ENCODE measurements around the gene UQCC5.

The UQCC5 gene

DNA sequence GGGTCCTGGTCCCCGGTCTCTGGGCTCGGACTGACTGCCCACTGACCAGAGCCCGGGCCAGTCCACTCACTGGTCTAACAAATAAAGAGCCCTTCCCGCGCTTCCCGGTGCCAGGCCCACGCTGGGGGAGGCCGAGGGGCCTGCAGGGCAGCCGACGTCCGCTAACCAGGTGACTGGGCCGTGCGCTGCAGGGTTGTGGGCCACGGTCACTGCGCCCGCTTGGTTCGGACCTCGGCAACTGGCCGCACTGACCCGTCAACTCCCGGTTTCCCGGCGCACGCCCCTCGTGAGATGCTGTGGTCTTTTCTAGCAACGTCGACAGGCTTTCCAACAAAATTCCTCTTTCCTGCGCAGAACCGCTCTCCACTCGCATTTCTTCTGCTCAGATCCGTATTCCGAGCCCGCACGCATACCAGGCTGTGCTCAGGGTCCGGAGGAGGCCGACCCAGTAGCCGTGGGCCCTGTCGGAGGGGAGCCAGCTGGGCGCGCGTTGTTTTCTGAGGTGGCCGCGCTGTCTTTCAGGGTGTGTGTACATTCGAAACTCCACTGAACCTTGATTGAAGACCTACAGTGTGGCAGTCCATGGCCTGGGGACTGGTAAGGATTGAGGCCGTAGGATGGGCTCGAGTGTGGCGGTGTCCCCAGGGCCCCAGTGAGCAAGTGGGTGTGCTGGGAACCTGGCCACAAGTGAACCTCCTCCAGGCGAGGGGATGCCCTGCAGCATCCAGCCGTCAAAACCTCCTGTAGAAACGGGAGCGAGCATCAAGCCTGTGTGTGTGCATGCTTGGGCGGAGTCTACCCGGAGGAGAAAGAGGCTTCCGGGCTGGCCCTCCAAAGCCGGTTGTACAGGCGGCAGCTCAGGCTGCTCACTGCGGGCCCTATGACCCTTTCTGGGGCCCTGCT, 1.9 kb upstream of the UQCC5 start:
- no peak for DNase-seq (ENCODE audit: low read depth)

DNA sequence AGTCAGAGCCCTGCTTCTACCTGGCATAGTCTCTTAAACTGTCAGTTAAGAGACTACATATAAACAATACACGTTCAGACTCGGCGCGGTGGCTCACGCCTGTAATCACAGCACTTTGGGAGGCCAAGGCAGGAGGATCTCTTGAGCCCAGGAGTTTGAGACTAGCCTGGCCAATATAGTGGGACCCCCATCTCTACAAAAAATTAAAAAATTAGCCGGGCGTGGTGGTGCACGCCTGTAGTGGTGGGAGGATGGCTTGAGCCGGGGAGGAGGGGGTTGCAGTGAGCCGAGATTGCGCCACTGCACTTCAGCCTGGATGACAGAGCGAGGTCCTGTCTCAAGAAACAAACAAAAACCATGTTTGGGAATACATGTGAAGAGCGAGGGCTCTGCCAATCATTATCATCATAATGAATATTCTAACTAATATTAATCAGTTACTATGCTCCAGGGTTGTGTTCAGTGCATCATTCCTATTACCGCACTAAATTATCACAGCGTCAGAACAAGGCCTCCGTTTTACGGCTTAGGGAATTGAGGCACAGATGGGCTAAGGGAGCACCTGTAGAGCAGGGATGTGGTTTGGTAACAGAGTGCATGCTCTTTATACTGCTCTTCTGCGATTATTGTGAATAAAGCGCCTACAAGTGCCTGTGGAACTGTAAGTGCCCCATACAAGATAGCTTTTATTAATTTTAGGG, 844 bp upstream of the UQCC5 start:
- DNase-seq (ENCODE audit: low read depth): no peak

DNA sequence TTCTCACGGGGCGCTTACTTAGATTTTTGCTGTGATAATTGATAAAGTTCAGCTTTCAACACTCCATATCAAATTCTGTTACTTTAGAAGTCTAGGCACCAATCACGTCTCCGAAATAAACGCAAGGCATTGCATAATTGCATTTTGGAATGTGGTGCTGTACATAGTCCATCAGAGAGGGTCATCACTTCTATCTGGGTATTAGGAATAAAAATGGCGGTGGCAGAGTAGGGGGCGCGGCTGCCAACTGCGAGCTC, 365 bp upstream of the UQCC5 start:
- DNase-seq (ENCODE audit: low read depth): no peak

DNA sequence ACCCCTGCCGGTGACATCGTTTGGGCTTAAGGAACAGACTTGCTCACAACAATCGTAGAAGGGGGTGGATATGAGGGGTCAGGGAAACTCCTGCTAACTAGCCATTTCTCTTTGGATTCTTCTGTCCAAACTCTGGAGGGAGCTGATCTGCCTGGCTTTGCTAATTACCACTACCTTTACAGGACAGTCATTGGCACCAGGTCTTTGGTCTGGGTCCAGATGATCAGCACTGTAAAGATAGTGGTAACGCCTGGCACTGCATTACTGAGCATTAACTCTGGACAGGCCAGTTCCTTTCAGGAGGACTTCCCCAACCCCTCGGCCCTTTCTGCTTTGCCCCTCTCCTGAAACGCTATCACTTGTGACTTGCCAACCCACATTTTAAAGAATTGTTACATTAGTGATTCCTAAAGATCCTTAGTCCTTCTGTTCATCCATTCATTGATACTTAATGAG, 788 bp downstream of the UQCC5 start:
- DNase-seq (ENCODE audit: low read depth): no peak

DNA sequence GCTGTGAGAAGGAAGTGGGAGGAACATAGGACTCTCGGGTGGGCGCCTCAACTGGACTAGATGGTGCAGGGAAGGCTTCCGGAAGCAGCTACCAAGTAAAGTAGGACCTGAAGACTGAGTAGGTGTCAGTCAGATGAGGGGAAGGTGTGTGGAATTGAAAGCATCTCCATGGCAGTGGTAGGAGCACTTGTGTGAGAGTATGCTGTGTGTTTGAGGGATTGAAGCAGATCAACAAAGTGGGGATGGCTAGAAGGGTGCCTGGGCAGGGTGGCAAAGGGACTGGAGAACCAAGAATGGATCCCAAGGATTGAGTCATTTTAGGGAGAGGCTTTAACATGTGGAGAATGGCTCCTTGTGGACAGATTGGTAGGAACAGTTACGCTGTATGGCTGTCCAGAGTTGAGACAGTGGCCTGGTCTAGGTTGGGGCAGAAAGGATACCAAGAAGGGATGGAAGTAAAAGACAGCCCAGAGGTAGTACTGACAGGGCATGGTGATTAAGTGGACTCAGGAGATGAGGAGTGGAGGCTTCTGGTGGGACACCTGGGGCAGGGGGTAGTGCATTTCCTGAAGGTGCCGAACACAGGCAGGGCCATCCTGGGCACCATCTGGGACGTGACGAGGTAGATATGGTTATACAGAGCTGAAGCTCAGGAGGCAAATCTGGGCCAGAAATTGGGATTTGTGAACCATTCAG, 1.5 kb downstream of the UQCC5 start:
- DNase-seq (ENCODE audit: low read depth): no peak

DNA sequence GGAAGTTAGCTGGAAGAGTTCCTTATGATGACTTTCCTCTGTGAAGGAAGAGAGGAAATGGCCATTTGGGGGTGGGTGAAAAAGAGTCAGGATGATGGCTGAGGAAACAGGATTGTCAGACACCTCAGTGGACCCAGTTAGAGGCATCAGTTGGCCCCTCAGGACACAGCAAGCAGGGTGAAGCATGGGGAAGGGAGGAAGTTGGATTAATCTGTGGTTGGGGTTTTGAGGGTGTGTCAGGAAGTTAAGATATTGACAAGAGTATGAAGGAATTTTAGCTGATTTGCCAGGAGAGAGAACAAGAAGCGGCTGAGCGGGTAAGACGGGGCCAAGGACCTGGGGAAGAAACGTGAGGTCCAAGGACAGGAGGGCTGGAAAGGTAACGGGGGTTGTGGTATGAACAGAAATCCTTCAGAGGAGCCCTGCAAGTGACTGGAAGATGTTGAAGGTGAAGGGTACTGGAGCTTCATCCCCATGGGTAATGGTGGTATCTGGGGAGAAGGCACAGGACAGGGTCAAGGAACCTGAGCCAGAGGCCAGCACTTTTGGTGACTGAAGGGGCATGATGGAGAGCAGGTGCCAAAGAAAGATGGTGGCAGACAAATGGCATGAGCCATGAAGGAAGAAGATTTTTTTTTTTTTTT, 2.7 kb downstream of the UQCC5 start:
- DNase-seq (ENCODE audit: low read depth): no peak

DNA sequence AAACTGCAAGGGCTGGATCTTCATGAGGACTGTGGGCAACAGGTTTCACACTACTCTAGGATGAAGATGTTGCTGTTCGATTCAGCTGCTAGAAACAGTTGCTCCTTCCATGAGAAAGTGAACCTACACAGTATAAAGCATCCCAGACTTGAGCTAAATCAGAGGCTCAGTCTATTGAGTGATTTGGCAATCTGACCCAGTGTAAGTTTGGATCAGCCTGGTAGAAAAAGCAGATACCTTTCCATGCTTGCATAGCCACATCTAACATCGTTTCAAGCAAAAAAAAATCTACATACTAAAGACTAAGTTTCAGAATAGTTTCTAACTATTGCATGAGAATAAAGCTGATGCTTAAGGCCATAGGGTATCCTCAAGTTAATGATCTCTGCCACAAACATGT, 4.6 kb downstream of the UQCC5 start:
- no peak for DNase-seq (ENCODE audit: low read depth)

DNA sequence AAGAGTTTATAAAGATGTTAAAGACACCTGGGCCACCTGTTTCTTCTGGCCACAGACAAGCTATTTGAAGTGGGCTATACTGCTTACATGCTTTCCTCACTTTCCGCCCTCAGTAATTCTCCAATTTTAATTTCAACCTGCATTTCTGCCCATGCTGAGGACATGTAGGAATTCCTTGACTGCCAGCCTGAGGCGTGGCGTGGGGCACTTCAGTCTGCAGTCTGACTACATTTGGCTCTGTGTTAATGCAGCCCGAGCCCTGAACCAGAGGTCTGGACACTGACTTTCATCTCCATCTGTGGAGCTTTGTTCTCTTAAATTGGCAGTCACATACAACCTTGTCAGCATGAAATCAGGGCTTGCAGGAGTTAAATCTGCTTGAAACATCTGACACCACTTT, 8.5 kb downstream of the UQCC5 start:
- DNase-seq (ENCODE audit: low read depth): no peak

DNA sequence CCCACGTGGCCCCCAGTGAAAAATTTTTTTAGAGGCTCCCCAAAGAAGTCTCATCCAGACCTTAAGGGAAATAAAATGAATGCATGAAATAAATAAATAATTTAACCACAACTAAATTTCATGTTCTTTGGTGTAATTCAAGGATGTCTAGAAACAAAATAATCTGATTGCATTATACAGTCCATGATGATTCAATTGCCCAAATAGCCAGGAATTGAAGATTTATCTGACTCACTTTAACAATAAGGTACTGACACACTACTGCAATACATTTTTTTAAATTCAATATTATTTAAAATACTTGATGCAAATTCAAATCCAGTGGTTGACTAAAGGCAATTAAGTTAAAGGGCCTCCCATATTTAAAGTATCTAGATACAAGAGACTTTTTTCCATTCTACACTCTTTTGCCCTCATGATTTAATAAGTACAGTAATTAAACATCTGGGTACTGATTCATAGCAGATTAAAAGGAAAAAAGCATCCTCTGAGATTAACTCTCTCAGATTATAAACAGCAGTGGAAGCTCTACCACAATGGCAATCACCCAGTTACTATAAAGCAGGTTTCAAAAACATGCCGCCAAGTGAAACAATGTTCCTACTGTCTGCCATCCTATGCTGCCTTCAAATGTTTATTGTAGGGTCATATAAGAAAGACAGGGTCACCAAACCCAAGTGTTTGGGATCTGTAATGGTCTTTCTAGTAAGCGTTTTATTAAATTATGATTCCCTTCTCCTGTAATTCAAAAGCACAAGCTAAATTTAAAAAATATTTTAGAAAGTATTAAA, 9.9 kb downstream of the UQCC5 start:
- DNase-seq (ENCODE audit: low read depth): no peak

DNA sequence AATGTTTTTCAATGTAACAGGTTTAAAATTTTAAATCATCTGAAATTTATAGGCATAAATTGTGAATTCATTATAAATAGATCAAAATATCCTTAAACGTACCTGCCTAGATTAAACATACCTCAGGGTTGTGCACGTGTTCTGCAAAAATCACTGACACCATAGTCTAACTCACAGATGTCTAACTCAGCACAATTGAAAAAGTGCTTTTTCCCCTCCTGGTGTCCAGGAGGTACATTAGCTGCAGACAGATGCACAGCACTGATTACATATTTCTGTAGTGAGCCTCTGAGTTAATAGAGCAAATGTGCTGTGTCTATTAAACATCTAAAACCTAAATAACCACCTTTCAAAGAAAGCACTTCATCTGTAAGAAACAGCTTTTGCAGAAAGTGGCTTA, 10.7 kb downstream of the UQCC5 start:
- DNase-seq (ENCODE audit: low read depth): no peak

DNA sequence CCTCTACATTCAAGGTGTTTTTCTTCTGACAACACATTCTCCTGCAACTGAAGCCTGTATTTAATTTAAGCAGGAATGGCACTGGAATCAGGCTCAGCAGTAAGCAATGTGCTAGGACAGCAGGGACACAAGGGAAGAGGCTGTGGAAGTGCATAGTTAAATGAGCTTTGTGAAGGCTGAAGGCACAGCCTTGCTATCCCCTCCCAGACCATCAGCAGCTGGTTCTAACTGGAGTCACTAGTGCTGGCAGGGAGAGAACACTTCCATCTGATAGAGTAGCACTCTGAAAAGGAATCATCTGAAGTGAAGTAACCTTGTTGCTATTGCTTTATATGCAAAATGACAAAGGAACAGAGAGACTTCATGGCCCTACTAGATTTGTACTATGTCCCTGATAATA, 14.7 kb downstream of the UQCC5 start:
- DNase-seq (ENCODE audit: low read depth): no peak

DNA sequence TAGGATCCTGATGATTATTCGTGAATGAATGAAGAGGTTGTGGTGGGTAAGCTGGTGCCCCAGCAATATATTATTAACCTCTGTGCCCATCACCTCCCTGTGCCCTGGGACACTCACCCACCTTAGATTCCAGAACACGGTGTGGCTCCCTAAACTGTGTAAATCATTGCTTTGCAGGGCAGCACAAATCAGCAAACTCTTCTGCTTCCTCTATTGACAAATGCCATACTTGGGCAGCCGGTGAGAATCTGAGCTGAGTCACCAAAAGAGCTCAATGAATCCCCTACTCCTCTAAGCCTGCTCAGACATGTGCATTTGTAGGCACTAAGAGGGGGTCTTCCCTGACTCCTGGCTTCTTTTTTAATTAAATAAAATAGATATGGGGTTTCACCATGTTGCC, 15.7 kb downstream of the UQCC5 start:
- DNase-seq (ENCODE audit: low read depth): no peak

DNA sequence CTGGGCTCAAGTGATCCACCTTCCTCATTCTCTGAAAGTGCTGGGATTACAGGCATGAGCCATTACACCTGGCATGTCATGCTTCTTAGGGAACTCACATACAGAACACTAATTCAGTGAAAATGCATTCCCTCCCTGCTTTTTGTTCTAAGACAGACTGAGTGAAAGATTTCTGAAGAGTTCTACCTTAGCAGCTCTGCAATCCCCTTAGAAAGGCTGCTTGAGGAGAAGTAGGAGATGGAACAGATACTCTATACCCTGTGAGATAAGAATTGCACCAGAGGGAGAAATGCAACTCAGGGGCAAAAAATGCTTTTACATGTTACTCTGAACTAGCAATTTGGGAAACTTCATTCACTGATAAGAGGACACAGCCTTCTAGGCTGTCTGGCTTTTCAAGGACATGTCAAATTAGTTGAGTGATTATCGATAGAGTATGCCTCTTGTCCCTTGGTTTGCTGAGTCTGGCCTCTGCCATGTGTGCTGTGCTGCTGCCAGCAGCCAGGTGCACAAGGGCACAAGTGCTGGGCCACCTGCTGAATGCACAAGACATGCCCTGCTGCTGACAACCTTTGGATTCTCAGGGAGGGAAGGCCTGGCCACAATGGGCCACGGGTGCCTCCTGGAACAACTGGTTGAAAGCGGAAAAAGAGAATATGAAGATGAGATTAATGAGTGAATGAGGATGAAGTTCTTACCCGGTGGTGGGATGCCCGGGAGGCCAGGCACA, 17.8 kb downstream of the UQCC5 start:
- DNase-seq (ENCODE audit: low read depth): no peak

DNA sequence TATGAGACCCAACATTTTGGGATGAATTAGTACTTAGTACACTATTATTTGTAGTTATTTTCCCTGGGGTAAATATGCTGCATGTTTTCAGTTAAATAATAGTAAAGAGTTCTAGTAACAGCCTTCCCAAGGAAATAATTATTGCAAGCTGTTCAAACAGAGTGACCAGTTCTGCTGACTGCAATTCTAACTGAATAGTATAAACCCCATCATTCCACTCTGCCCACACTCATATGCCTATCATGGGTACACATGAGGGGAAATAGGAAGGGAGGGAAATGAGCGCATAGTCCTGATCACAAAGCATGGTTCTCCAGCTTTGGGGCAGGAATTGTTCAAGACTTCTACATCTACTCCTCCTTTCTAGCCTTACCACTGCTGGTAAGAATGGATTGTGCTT, 18.7 kb downstream of the UQCC5 start:
- no peak for DNase-seq (ENCODE audit: low read depth)

DNA sequence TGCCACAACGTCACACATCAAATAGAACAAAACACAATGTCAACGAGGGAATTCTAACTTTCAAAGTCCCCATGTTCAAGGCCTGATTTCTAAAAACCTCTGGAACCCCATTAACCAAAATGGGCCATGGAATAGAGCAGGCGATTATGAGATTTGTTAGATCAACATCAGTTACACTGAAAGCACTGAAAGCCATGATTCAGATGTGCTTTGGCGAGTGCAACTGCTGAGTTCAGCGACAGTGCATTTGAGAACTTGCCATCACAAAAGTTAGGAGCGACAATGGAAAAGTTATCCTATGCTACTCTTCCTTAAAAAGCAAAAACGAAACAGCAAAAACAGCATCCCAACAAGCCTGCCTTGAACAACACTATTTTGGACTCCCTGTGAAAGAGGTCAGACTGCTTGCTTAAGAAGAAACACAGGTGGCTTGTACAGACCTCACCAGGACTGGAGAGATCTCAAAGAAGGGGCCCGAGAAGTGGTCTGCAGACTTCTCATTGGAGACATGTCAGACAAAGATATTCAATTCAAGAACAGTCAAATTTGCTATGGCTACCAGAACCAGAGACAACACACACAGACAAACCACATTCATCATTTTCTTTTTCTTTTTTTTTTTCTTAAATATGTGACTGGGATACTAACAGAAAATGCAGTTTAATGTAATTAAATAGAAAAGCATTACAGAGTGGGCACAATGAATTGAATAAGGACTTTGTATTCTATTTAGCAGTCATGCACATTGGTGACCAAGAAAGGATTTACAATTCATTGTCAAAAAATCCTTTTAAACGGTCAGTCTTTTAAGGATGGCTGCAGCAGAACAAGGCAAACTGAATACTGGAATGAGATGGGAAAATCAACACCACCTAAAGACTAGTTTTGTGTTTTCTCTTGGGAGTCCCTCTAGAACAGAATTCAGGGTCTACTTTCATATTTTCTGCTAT, 20.9 kb downstream of the UQCC5 start:
- DNase-seq (ENCODE audit: low read depth): no peak

DNA sequence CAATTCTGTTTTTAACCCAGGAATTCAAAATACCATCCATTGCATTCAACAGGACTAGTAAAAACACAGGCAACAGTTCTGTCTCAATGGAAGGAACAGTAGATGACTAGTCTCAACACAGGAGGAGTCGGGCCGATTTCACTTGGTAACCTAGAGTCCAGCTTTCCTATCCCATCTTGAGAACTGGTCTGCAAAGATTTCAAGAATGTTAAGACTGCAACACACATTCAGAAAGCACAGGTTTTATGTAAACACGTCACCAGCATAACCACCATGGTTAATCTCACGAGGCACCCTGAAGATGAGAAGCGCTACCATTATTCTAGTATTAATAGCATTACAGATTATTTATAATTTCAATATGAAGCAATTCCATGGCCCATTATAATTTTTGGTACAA, 22.0 kb downstream of the UQCC5 start:
- DNase-seq (ENCODE audit: low read depth): no peak

DNA sequence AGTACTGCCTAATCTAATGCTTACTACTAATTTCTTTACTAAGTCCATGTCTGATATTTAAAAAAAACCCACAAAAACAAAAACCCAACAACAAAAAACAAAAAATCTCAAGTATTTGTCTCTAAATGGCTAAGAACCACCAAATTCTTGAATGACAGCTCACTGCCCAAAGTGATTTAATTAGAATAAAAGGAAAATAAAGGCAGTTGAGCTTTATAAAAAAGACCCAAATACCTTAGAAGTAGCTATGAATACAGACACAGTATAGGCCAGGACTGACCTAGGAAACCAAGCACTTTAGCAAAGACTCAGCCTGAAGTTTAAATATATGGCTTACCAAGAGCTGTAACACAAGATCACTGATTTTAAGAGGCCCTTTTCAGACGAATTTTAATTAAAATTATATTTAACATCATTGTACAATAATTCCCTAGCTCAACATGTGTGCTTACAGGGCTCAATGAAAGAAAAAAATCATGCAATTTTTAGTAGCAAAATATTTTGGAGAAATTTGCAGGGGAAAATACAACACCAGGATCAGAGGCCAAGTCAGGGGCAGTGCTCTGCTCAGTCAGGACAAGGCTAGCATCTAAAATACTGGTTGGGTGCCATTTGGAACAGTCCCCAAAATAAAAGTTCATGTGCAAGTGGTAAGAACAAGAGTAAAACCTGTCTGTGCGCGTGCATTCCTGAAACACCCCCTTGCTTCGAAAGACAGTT, 24.8 kb downstream of the UQCC5 start:
- no peak for DNase-seq (ENCODE audit: low read depth)

DNA sequence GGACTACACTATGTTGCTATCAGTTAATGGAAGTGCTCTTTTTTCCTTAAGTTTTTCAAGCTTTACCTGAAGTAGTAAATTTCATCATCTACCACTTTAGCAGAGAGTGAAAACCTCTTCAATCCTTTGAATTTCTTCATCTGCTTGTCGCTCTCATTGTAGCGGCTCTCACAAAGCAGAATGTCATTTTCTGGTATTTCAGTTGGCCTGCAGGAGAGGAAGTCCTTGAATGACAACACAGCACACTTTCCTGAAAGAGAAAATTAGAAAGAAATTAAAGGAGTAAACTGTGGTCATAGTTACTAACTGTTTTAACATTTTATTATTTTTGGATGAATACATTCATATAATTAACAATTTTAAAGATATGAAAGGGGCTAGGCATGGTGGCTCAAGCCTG, 27.6 kb downstream of the UQCC5 start:
- DNase-seq (ENCODE audit: low read depth): no peak

DNA sequence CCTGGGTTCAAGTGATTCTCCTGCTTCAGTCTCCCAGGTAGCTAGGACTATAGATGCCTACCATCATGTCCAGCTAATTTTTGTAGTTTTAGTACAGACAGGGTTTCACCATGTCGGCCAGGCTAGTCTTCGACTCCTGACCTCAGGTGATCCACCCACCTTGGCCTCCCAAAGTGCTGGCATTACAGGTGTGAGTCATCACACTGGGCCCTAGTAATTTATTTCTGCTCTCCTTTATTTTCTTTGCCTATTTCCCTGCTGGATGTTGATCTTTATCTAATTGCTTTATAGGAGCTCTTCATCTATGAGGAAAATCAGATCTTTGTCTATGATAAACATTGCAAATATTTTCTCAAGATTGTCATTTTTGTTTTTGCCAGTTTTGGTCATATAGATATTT, 31.7 kb downstream of the UQCC5 start:
- DNase-seq (ENCODE audit: low read depth): no peak
